ENCODE data around the gene KIF22.
"Not testable (repeated sequence)": the region's sequence is repeated elsewhere in the genome, so short reads cannot be mapped to it uniquely, and the experiment has no call there.

KIF22 gene

DNA sequence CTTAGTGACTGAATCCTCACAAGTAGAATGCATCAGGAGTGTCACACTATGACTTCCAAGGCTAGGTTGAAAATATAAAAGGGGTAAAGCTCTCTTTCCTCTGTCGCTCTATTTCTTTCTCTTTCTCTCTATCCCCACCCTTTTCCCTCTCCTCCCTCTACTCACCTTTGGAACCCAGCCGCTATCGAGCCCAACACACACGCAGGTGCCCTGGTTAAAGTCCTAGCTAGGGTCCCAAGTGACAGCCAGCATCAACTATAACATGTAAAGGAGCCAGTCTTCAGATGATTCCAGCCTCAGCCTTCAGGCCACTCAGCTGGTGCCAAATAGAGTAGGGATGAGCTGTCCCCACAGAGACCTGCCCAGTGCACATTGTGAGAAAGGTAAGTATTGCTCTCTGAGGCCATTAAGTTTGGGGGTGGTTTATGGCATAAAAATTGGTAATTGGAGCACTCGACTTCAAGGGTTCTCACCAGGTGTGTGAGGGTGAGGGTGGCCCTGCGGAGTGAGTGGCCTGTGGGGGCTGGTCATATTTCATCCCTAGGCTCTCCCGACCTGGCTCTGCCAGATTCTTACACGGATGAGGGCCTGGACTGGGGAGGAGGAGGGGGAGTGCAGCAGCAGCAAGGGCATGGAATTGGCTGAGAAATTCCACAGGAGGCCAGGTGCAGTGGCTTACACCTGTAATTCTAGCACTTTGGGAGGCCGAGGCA lies 29.8 kb upstream of the KIF22 start:
- no peaks in the 10 kb centered on the region for H3F3A ChIP-seq (ENCODE audit: insufficient read depth, low read length)
- H3K36me3 ChIP-seq (replicated peaks; ENCODE audit: insufficient read depth, low read length) = no peaks in the 10 kb centered on the region
- no peak overlapping the region for H3K4me2 ChIP-seq (ENCODE audit: low read depth, low read length)
- H3K4me3 ChIP-seq (ENCODE audit: low read length) = no peak overlapping the region
- H4K20me1 ChIP-seq (ENCODE audit: insufficient read depth, low read length) = no peaks in the 10 kb centered on the region
- H3K79me2 ChIP-seq (ENCODE audit: low read length) = no peaks in the 10 kb centered on the region
- H3K4me1 ChIP-seq (ENCODE audit: low read length) = no peaks in the 10 kb centered on the region
- H3K9me3 ChIP-seq (replicated peaks; ENCODE audit: insufficient read depth, low read length) = no peaks in the 10 kb centered on the region
- no peak overlapping the region for H3K27ac ChIP-seq (ENCODE audit: low read length)
- no peaks in the 10 kb centered on the region for H3K27me3 ChIP-seq (replicated peaks; ENCODE audit: insufficient read depth, low read length)
- H3K9ac ChIP-seq (ENCODE audit: low read length) = no peak overlapping the region
- no peak for TF ChIP-seq EZH2phosphoT487 (IDR thresholded peaks at IDR 0.05; ENCODE audit: low read length)
- TF ChIP-seq, protein P1, sequence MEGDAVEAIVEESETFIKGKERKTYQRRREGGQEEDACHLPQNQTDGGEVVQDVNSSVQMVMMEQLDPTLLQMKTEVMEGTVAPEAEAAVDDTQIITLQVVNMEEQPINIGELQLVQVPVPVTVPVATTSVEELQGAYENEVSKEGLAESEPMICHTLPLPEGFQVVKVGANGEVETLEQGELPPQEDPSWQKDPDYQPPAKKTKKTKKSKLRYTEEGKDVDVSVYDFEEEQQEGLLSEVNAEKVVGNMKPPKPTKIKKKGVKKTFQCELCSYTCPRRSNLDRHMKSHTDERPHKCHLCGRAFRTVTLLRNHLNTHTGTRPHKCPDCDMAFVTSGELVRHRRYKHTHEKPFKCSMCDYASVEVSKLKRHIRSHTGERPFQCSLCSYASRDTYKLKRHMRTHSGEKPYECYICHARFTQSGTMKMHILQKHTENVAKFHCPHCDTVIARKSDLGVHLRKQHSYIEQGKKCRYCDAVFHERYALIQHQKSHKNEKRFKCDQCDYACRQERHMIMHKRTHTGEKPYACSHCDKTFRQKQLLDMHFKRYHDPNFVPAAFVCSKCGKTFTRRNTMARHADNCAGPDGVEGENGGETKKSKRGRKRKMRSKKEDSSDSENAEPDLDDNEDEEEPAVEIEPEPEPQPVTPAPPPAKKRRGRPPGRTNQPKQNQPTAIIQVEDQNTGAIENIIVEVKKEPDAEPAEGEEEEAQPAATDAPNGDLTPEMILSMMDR (IDR thresholded peaks at IDR 0.05; ENCODE audit: low read length) = no peak
- no peak for TF ChIP-seq EZH2 (optimal IDR thresholded peaks at IDR 0.05; ENCODE audit: low read depth, low read length)
- H2AFZ ChIP-seq (ENCODE audit: low read length) = no peak overlapping the region
- H3K9me2 ChIP-seq (replicated peaks; ENCODE audit: insufficient read depth, low read length) = no peaks in the 10 kb centered on the region
- DNase-seq = no peak

DNA sequence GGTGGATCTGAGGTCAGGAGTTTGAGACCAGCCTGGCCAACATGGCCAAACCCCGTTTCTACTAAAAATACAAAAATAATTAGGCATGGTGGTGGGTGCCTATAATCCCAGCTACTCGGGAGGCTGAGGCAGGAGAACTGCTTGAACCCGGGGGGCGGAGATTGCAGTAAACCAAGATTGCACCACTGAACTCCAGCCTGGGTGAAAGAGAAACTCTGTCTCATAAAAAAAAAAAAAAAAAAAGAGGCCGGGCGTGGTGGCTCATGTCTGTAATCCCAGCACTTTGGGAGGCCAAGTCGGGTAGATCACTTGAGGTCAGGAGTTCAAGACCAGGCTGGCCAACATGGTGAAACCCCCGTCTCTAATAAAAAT lies 29.3 kb upstream of the KIF22 start:
- H3K9me2 ChIP-seq (replicated peaks; ENCODE audit: insufficient read depth, low read length); DNase-seq; H3K4me3 ChIP-seq (ENCODE audit: low read length); H3K27me3 ChIP-seq (replicated peaks; ENCODE audit: insufficient read depth, low read length); H3K27ac ChIP-seq (ENCODE audit: low read length); H3F3A ChIP-seq (ENCODE audit: insufficient read depth, low read length); H3K79me2 ChIP-seq (ENCODE audit: low read length); H3K9ac ChIP-seq (ENCODE audit: low read length); H4K20me1 ChIP-seq (ENCODE audit: insufficient read depth, low read length); H3K4me2 ChIP-seq (ENCODE audit: low read depth, low read length); H3K9me3 ChIP-seq (replicated peaks; ENCODE audit: insufficient read depth, low read length); H3K36me3 ChIP-seq (replicated peaks; ENCODE audit: insufficient read depth, low read length); H3K4me1 ChIP-seq (ENCODE audit: low read length); H2AFZ ChIP-seq (ENCODE audit: low read length): not testable (repeated sequence)

DNA sequence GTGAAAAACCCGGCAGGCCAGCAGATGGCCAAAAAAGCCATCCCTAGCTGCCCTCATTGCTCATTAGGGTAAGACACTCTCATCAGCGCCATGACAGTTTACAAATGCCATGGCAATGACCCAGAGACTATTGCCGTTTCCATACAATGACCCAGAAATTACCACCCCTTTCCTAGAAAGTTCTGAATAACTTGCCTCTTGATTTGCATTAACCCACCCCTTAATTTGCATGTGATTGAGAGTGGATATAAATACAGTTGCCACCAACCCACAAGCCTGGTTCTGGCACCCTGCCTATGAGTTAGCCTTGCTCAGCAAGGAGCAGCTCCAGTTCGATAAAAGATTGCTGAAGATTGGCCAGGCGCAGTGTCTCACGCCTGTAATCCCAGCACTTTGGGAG lies 28.7 kb upstream of the KIF22 start:
- Histone ChIP-seq H3K9me3 (replicated peaks; ENCODE audit: insufficient read depth, low read length) (no peaks in the 10 kb centered on the region), H3K36me3 (replicated peaks; ENCODE audit: insufficient read depth, low read length) (no peaks in the 10 kb centered on the region), H3K4me2 (ENCODE audit: low read depth, low read length) (no peak overlapping the region), H3F3A (ENCODE audit: insufficient read depth, low read length) (no peaks in the 10 kb centered on the region), H4K20me1 (ENCODE audit: insufficient read depth, low read length) (no peaks in the 10 kb centered on the region), H3K4me1 (ENCODE audit: low read length) (no peaks in the 10 kb centered on the region), H3K27ac (ENCODE audit: low read length) (no peak overlapping the region), H2AFZ (ENCODE audit: low read length) (no peak overlapping the region), H3K79me2 (ENCODE audit: low read length) (no peaks in the 10 kb centered on the region), H3K4me3 (ENCODE audit: low read length) (no peak overlapping the region), H3K9me2 (replicated peaks; ENCODE audit: insufficient read depth, low read length) (no peaks in the 10 kb centered on the region), H3K9ac (ENCODE audit: low read length) (no peak overlapping the region), H3K27me3 (replicated peaks; ENCODE audit: insufficient read depth, low read length) (no peaks in the 10 kb centered on the region)
- TF ChIP-seq EZH2 (optimal IDR thresholded peaks at IDR 0.05; ENCODE audit: low read depth, low read length) (no peak), EZH2phosphoT487 (IDR thresholded peaks at IDR 0.05; ENCODE audit: low read length) (no peak)
- TF ChIP-seq, protein P1 (IDR thresholded peaks at IDR 0.05; ENCODE audit: low read length) = no peak
- no peak for DNase-seq

DNA sequence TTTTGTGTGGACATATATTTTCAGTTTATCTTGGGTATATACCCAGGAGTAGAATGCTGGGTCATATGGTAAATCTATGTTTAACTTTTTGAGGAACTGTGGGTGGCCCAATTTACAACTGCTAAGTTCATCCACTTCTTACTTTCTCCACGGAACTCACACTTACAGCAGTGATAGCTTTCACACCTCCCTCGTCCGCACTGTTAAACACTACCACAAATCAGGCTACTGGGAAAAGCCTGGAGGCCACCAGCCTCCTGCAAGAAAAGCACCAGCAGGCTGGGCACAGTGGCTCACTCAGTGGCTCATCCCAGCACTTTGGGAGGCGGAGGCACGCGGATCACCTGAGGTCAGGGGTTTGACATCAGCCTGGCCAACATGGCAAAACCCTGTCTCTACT lies 27.2 kb upstream of the KIF22 start:
- Histone ChIP-seq H3K9ac (ENCODE audit: low read length) (no peak overlapping the region), H3K4me1 (ENCODE audit: low read length) (no peaks in the 10 kb centered on the region), H3F3A (ENCODE audit: insufficient read depth, low read length) (no peaks in the 10 kb centered on the region), H3K4me3 (ENCODE audit: low read length) (no peak overlapping the region), H2AFZ (ENCODE audit: low read length) (no peak overlapping the region), H3K9me2 (replicated peaks; ENCODE audit: insufficient read depth, low read length) (no peaks in the 10 kb centered on the region), H3K27me3 (replicated peaks; ENCODE audit: insufficient read depth, low read length) (no peaks in the 10 kb centered on the region), H3K79me2 (ENCODE audit: low read length) (no peaks in the 10 kb centered on the region), H4K20me1 (ENCODE audit: insufficient read depth, low read length) (no peaks in the 10 kb centered on the region), H3K36me3 (replicated peaks; ENCODE audit: insufficient read depth, low read length) (no peaks in the 10 kb centered on the region), H3K4me2 (ENCODE audit: low read depth, low read length) (no peak overlapping the region), H3K9me3 (replicated peaks; ENCODE audit: insufficient read depth, low read length) (no peaks in the 10 kb centered on the region), H3K27ac (ENCODE audit: low read length) (no peak overlapping the region)
- no peak for DNase-seq
- no peak for TF ChIP-seq EZH2phosphoT487 (IDR thresholded peaks at IDR 0.05; ENCODE audit: low read length)
- TF ChIP-seq, protein P1 (IDR thresholded peaks at IDR 0.05; ENCODE audit: low read length) = no peak
- TF ChIP-seq EZH2 (optimal IDR thresholded peaks at IDR 0.05; ENCODE audit: low read depth, low read length) = no peak

All from MM.1S (cell line).